H9 (cell line): ENCODE results near the gene TPM4. TPM values are rescaled to one million over a fixed set of nuclear protein-coding genes. Genes with fewer than 3 reads are reported as not detected.

Source experiments
- DNase-seq: peaks from one replicate; pipeline ENCODE4 v3.0.0-alpha.2; 2017
- H2AFZ ChIP-seq: one replicate; pipeline ENCODE4 v1.6.1; 2013; ENCODE audit warnings: mild to moderate bottlenecking, low read length, control low read depth, moderate library complexity
- H2AK5ac ChIP-seq: 2 replicates; pipeline ENCODE4 v1.6.1; 2013; ENCODE audit warnings: low read length, control low read depth, mixed read lengths; ENCODE audit not compliant: insufficient read length
- H2BK120ac ChIP-seq: one replicate; pipeline ENCODE4 v1.6.1; 2013; ENCODE audit warnings: low read depth, mild to moderate bottlenecking, low read length, control low read depth, inconsistent platforms; ENCODE audit not compliant: poor library complexity, severe bottlenecking
- H2BK12ac ChIP-seq: 2 replicates; pipeline ENCODE4 v1.6.1; 2013; ENCODE audit warnings: low read length, control low read depth, mixed read lengths, low read depth; ENCODE audit not compliant: insufficient read length
- H2BK15ac ChIP-seq: 2 replicates; pipeline ENCODE4 v1.6.1; 2013; ENCODE audit warnings: low read depth, low read length, control low read depth
- H2BK20ac ChIP-seq: one replicate; pipeline ENCODE4 v1.6.1; 2013; ENCODE audit warnings: low read depth, mild to moderate bottlenecking, low read length, control low read depth, inconsistent platforms; ENCODE audit not compliant: poor library complexity, severe bottlenecking
- H2BK5ac ChIP-seq: 2 replicates; pipeline ENCODE4 v1.6.1; 2013; ENCODE audit warnings: low read length, control low read depth, mixed read lengths; ENCODE audit not compliant: insufficient read length
- H3K14ac ChIP-seq: 2 replicates; pipeline ENCODE4 v1.6.1; 2013; ENCODE audit warnings: low read length, control low read depth; ENCODE audit not compliant: insufficient read depth
- H3K18ac ChIP-seq: 2 replicates; pipeline ENCODE4 v1.6.1; 2013; ENCODE audit warnings: low read depth, mild to moderate bottlenecking, mixed read lengths, low read length, control low read depth; ENCODE audit not compliant: insufficient read length
- H3K23ac ChIP-seq: 2 replicates; pipeline ENCODE4 v1.6.1; 2013; ENCODE audit warnings: low read length, control low read depth, mixed read lengths, low read depth; ENCODE audit not compliant: insufficient read length
- H3K23me2 ChIP-seq: 2 replicates; pipeline ENCODE4 v1.6.1; 2013; ENCODE audit warnings: low read depth, mild to moderate bottlenecking, mixed read lengths, low read length, control low read depth; ENCODE audit not compliant: insufficient read length, poor library complexity, severe bottlenecking
- H3K27ac ChIP-seq: 2 replicates; pipeline ENCODE4 v1.5.1; 2013; ENCODE audit warnings: low read length, control low read depth, mixed read lengths, low read depth; ENCODE audit not compliant: insufficient read length
- H3K27me3 ChIP-seq: 2 replicates; pipeline ENCODE4 v1.6.1; 2013; ENCODE audit warnings: low read length, control low read depth, inconsistent platforms; ENCODE audit not compliant: insufficient read depth
- H3K4ac ChIP-seq: 2 replicates; pipeline ENCODE4 v1.6.1; 2013; ENCODE audit warnings: low read depth, mild to moderate bottlenecking, control low read depth, inconsistent platforms, low read length, moderate library complexity
- H3K4me1 ChIP-seq: 2 replicates; pipeline ENCODE4 v1.6.1; 2013; ENCODE audit warnings: low read length, control low read depth, inconsistent platforms; ENCODE audit not compliant: insufficient read depth
- H3K4me2 ChIP-seq: 2 replicates; pipeline ENCODE4 v1.6.1; 2013; ENCODE audit warnings: low read length, control low read depth, mixed read lengths; ENCODE audit not compliant: insufficient read length, insufficient read depth
- H3K56ac ChIP-seq: 2 replicates; pipeline ENCODE4 v1.6.1; 2013; ENCODE audit warnings: low read depth, mild to moderate bottlenecking, mixed read lengths, low read length, control low read depth; ENCODE audit not compliant: insufficient read length
- H3K79me1 ChIP-seq: 2 replicates; pipeline ENCODE4 v1.6.1; 2013; ENCODE audit warnings: low read depth, mild to moderate bottlenecking, moderate library complexity, low read length, control low read depth, inconsistent platforms; ENCODE audit not compliant: insufficient read depth, poor library complexity, severe bottlenecking
- H3K79me2 ChIP-seq: 2 replicates; pipeline ENCODE4 v1.6.1; 2013; ENCODE audit warnings: low read length, control low read depth, inconsistent platforms; ENCODE audit not compliant: insufficient read depth
- H3K9ac ChIP-seq: 2 replicates; pipeline ENCODE4 v1.6.1; 2013; ENCODE audit warnings: low read length, control low read depth, mixed read lengths; ENCODE audit not compliant: insufficient read length; ENCODE audit errors: extremely low read depth
- H3K9me3 ChIP-seq: one replicate; pipeline ENCODE4 v1.6.1; 2013; ENCODE audit warnings: low read depth, low read length, inconsistent platforms; ENCODE audit not compliant: control insufficient read depth
- H3T11ph ChIP-seq: one replicate; pipeline ENCODE4 v1.6.1; 2013; ENCODE audit warnings: mild to moderate bottlenecking, low read length, control low read depth, inconsistent platforms
- H4K20me1 ChIP-seq: one replicate; pipeline ENCODE4 v1.6.1; 2013; ENCODE audit not compliant: control insufficient read depth, insufficient read length, insufficient read depth
- H4K5ac ChIP-seq: 2 replicates; pipeline ENCODE4 v1.6.1; 2013; ENCODE audit warnings: low read depth, mild to moderate bottlenecking, mixed read lengths, low read length, control low read depth; ENCODE audit not compliant: insufficient read length
- H4K8ac ChIP-seq: replicated peaks from 2 replicates; pipeline ENCODE4 v1.6.1; 2013; ENCODE audit warnings: low read length, control low read depth, mixed read lengths, low read depth; ENCODE audit not compliant: insufficient read length
- H4K91ac ChIP-seq: 2 replicates; pipeline ENCODE4 v1.6.1; 2013; ENCODE audit warnings: low read depth, mild to moderate bottlenecking, moderate library complexity, mixed read lengths, low read length, control low read depth; ENCODE audit not compliant: insufficient read length
- H3K27ac Mint-ChIP-seq, 3 experiments: 2 replicates in 2 of 3; 3 replicates in 1 of 3; pipeline ENCODE4 v1.8.0; 2020 to 2021; ENCODE audit warnings: mixed read lengths in 3 of 3, mild to moderate bottlenecking in 1 of 3, moderate library complexity in 1 of 3
- H3K27me3 Mint-ChIP-seq: 2 replicates; pipeline ENCODE4 v1.8.0; 2021; ENCODE audit warnings: low read depth, mild to moderate bottlenecking, moderate library complexity, mixed read lengths
- H3K36me3 Mint-ChIP-seq, 3 experiments: 2 replicates in 2 of 3; 3 replicates in 1 of 3; pipeline ENCODE4 v1.8.0; 2020 to 2021; ENCODE audit warnings: low read depth in 3 of 3, mixed read lengths in 3 of 3; ENCODE audit not compliant: insufficient read depth in 1 of 3
- H3K4me1 Mint-ChIP-seq, 2 experiments: 2 replicates each; pipeline ENCODE4 v1.8.0; 2020; ENCODE audit warnings: mixed read lengths in 2 of 2
- H3K4me3 Mint-ChIP-seq, 2 experiments: 2 replicates in 1 of 2; 3 replicates in 1 of 2; pipeline ENCODE4 v1.8.0; 2020 to 2021; ENCODE audit warnings: mild to moderate bottlenecking in 2 of 2, mixed read lengths in 2 of 2, moderate library complexity in 1 of 2
- H3K9me3 Mint-ChIP-seq, 2 experiments: 2 replicates in 1 of 2; 3 replicates in 1 of 2; pipeline ENCODE4 v1.8.0; 2020; ENCODE audit warnings: mild to moderate bottlenecking in 2 of 2, mixed read lengths in 2 of 2, moderate library complexity in 1 of 2
- WGBS: extraction: QIAGEN DNeasy Blood & Tissue Kit; methylation state at CpG from one replicate; pipeline ENCODE4 v1.1.7; 2013; ENCODE audit warnings: missing lambda C conversion rate, low lambda C conversion rate, mixed read lengths; ENCODE audit not compliant: insufficient read length; ENCODE audit errors: extremely low coverage; 5-methylcytosine and 5-hydroxymethylcytosine counted together
- total RNA-seq: library from RNA; stranded (reverse); gene quantifications from 2 replicates; pipeline ENCODE4 v1.2.1, GENCODE V29; 2021
- TF ChIP-seq, protein P1 (sequence below): fragments of 200-600 bp; sonication (generic); conservative IDR thresholded peaks from 3 replicates; pipeline ENCODE4 v1.8.0; 2021; ENCODE audit warnings: antibody characterized with exemption, mild to moderate bottlenecking

The TPM4 gene
- total RNA-seq, 1 experiment from 2014 or later, result 431 TPM

DNA sequence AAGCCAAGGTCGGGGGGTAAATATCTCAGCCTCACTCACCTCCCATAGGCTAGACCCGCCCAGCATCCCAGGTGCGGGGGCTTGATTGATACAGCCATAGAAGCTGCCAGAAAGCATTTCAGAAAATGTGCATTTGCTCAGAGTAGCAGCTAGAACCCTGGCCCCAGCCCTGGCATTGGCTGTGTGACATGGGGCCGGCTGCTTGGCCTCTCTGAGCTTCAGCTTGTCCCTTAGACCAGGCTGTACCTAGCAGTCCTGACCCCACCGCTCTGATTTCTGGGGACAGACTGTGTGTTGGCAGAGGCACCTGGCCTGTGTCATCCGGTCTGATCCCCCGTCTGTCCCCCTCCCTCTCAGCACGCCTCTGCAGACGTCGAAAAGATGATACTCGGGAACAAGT lies 50.8 kb downstream of the TPM4 start:
- Histone ChIP-seq H2BK12ac (no peak overlapping the region), H3K27me3 (no peaks in the 10 kb centered on the region), H3K23ac (no peak overlapping the region), H4K20me1 (no peaks in the 10 kb centered on the region), H3K4me1 (no peaks in the 10 kb centered on the region), H2AK5ac (no peak overlapping the region), H3K9ac (no peak overlapping the region), H4K8ac (no peak overlapping the region), H3K9me3 (no peaks in the 10 kb centered on the region), H3K14ac (no peak overlapping the region), H3K4me2 (no peak overlapping the region), H3K79me2 (no peaks in the 10 kb centered on the region), H2AFZ (no peak overlapping the region), H3K23me2 (no peaks in the 10 kb centered on the region), H3K79me1 (no peaks in the 10 kb centered on the region), H3T11ph (no peak overlapping the region), H2BK5ac (no peak overlapping the region), H2BK15ac (no peak overlapping the region), H3K56ac (no peak overlapping the region), H3K27ac (no peak overlapping the region), H4K91ac (no peak overlapping the region), H2BK120ac (no peak overlapping the region), H3K4ac (no peak overlapping the region), H3K18ac (no peak overlapping the region), H2BK20ac (no peak overlapping the region), H4K5ac (no peak overlapping the region)
- no peak for DNase-seq
- H3K9me3 Mint-ChIP-seq, result no peaks in the 10 kb centered on the region; a peak in 1 of 5 replicates
- no peaks in the 10 kb centered on the region for H3K4me1 Mint-ChIP-seq
- H3K4me3 Mint-ChIP-seq, result no peak overlapping the region
- peaks cover 43 to 85% (median 80%) of the 10 kb centered on the region in 3 experiments for H3K36me3 Mint-ChIP-seq
- TF ChIP-seq, protein P1, sequence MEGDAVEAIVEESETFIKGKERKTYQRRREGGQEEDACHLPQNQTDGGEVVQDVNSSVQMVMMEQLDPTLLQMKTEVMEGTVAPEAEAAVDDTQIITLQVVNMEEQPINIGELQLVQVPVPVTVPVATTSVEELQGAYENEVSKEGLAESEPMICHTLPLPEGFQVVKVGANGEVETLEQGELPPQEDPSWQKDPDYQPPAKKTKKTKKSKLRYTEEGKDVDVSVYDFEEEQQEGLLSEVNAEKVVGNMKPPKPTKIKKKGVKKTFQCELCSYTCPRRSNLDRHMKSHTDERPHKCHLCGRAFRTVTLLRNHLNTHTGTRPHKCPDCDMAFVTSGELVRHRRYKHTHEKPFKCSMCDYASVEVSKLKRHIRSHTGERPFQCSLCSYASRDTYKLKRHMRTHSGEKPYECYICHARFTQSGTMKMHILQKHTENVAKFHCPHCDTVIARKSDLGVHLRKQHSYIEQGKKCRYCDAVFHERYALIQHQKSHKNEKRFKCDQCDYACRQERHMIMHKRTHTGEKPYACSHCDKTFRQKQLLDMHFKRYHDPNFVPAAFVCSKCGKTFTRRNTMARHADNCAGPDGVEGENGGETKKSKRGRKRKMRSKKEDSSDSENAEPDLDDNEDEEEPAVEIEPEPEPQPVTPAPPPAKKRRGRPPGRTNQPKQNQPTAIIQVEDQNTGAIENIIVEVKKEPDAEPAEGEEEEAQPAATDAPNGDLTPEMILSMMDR, result no peak
- no peak overlapping the region for H3K27ac Mint-ChIP-seq
- WGBS, result no CpG with 5 or more reads among the region's 11 CpGs
- no peaks in the 10 kb centered on the region for H3K27me3 Mint-ChIP-seq
